ENCODE data around the gene RWDD1.

DNA sequence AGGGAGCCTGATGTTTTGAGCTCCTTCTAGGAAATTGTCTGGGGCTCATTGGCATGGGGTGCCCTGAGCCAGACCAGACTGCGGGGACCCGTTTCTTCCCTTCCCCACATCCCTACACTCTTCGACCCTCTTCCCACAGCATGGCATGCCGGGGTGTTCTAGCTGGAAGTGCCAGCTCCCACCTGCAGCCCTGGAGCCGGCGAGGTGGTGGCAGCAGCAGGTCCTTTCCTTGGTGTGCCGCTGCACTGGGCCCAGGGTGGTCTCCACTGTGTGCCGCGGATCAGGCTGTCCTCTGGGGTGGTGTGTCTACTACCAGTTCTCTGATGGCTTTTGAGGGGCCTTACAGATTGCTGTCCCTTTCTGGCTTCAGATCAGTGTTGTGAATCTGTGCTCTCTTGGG is 7.5 kb upstream of the RWDD1 start:
- TF ChIP-seq, protein P1, sequence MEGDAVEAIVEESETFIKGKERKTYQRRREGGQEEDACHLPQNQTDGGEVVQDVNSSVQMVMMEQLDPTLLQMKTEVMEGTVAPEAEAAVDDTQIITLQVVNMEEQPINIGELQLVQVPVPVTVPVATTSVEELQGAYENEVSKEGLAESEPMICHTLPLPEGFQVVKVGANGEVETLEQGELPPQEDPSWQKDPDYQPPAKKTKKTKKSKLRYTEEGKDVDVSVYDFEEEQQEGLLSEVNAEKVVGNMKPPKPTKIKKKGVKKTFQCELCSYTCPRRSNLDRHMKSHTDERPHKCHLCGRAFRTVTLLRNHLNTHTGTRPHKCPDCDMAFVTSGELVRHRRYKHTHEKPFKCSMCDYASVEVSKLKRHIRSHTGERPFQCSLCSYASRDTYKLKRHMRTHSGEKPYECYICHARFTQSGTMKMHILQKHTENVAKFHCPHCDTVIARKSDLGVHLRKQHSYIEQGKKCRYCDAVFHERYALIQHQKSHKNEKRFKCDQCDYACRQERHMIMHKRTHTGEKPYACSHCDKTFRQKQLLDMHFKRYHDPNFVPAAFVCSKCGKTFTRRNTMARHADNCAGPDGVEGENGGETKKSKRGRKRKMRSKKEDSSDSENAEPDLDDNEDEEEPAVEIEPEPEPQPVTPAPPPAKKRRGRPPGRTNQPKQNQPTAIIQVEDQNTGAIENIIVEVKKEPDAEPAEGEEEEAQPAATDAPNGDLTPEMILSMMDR (conservative IDR thresholded peaks at IDR 0.05), result no peak
- no peak for TF ChIP-seq EZH2 (IDR thresholded peaks at IDR 0.05; ENCODE audit: low read depth)
